GM12878 (cell line): ENCODE data around the gene IL23R.

Source experiments
- TCF7 ChIP-seq: IDR thresholded peaks from 2 replicates; pipeline ENCODE4 v1.6.1; 2014; ENCODE audit warnings: antibody characterized with exemption, borderline replicate concordance
- TF ChIP-seq, protein P1 (sequence below), 3 experiments: IDR thresholded peaks in 2 of 3; conservative IDR thresholded peaks in 1 of 3; 2 replicates each; pipeline ENCODE4 v1.5.1; 2011; ENCODE audit warnings: low read depth in 3 of 3, low read length in 3 of 3, mild to moderate bottlenecking in 3 of 3, control low read depth in 2 of 3, moderate library complexity in 2 of 3, inconsistent platforms in 1 of 3, mixed read lengths in 1 of 3; ENCODE audit not compliant: control insufficient read depth in 2 of 3, insufficient read depth in 1 of 3; ENCODE audit errors: extremely low read depth in 1 of 3

DNA sequence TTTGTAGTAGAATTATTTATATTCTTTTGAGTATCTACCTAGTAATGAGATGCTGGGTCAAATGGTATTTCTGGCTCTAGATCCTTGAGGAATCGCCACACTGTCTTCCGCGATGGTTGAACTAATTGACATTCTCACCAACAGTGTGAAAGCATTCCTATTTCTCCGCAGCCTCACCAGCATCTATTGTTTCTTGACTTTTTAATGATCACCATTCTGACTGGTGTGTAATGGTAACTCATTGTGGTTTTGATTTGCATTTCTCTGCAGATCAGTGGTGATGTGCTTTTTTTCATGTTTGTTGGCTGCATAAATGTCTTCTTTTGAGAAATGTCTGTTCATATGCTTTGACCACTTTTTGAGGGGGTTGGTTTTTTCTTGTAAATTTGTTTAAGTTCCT lies 15.3 kb upstream of the IL23R start:
- TF ChIP-seq, protein P1, sequence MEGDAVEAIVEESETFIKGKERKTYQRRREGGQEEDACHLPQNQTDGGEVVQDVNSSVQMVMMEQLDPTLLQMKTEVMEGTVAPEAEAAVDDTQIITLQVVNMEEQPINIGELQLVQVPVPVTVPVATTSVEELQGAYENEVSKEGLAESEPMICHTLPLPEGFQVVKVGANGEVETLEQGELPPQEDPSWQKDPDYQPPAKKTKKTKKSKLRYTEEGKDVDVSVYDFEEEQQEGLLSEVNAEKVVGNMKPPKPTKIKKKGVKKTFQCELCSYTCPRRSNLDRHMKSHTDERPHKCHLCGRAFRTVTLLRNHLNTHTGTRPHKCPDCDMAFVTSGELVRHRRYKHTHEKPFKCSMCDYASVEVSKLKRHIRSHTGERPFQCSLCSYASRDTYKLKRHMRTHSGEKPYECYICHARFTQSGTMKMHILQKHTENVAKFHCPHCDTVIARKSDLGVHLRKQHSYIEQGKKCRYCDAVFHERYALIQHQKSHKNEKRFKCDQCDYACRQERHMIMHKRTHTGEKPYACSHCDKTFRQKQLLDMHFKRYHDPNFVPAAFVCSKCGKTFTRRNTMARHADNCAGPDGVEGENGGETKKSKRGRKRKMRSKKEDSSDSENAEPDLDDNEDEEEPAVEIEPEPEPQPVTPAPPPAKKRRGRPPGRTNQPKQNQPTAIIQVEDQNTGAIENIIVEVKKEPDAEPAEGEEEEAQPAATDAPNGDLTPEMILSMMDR (IDR thresholded peaks at IDR 0.05 in 2 of 3, conservative IDR thresholded peaks at IDR 0.05 in 1 of 3; ENCODE audit: control insufficient read depth in 2 of 3, extremely low read depth in 1 of 3, insufficient read depth in 1 of 3, low read depth in 3 of 3, low read length in 3 of 3), result no peak
- no peak for TF ChIP-seq TCF7
